ENCODE data around the gene GRWD1.

Gene GRWD1

DNA sequence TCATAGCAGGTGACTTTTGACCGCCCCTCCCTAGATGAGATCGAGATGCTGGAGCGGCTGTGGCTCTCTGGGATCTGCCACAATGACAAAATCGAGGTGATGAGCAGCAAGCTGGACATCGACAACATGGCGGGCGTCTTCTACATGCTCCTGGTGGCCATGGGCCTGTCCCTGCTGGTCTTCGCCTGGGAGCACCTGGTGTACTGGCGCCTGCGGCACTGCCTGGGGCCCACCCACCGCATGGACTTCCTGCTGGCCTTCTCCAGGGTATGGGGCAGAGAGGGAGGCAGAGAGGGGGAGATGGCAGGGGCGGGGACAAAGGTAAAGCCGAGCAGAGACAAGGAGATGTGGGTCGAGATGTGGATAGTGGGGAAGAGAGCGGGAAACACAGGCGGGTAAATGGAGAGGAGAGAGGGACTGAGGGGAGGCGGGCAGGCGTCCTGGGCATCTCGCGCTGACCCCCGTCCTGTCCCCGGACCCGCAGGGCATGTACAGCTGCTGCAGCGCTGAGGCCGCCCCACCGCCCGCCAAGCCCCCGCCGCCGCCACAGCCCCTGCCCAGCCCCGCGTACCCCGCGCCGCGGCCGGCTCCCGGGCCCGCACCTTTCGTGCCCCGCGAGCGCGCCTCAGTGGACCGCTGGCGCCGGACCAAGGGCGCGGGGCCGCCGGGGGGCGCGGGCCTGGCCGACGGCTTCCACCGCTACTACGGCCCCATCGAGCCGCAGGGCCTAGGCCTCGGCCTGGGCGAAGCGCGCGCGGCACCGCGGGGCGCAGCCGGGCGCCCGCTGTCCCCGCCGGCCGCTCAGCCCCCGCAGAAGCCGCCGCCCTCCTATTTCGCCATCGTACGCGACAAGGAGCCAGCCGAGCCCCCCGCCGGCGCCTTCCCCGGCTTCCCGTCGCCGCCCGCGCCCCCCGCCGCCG is 3.4 kb upstream of the GRWD1 start:
- ATAC-seq: no peak
- no peak for TF ChIP-seq ESRRG (CRISPR knock-in tag; IDR thresholded peaks at IDR 0.05)

DNA sequence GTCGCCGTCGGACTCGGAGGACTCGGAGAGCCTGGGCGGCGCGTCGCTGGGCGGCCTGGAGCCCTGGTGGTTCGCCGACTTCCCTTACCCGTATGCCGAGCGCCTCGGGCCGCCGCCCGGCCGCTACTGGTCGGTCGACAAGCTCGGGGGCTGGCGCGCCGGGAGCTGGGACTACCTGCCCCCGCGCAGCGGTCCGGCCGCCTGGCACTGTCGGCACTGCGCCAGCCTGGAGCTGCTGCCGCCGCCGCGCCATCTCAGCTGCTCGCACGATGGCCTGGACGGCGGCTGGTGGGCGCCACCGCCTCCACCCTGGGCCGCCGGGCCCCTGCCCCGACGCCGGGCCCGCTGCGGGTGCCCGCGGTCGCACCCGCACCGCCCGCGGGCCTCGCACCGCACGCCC is 2.5 kb upstream of the GRWD1 start:
- ATAC-seq: no peak
- TF ChIP-seq, protein P1, sequence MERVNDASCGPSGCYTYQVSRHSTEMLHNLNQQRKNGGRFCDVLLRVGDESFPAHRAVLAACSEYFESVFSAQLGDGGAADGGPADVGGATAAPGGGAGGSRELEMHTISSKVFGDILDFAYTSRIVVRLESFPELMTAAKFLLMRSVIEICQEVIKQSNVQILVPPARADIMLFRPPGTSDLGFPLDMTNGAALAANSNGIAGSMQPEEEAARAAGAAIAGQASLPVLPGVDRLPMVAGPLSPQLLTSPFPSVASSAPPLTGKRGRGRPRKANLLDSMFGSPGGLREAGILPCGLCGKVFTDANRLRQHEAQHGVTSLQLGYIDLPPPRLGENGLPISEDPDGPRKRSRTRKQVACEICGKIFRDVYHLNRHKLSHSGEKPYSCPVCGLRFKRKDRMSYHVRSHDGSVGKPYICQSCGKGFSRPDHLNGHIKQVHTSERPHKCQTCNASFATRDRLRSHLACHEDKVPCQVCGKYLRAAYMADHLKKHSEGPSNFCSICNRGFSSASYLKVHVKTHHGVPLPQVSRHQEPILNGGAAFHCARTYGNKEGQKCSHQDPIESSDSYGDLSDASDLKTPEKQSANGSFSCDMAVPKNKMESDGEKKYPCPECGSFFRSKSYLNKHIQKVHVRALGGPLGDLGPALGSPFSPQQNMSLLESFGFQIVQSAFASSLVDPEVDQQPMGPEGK (CRISPR knock-in tag; IDR thresholded peaks at IDR 0.05; ENCODE audit: borderline replicate concordance): no peak
- TF ChIP-seq ZNF70 (CRISPR knock-in tag; IDR thresholded peaks at IDR 0.05) (no peak), GLIS3 (CRISPR knock-in tag; IDR thresholded peaks at IDR 0.05) (no peak), TOX (CRISPR knock-in tag; IDR thresholded peaks at IDR 0.05; ENCODE audit: borderline replicate concordance) (no peak), CSDC2 (CRISPR knock-in tag; IDR thresholded peaks at IDR 0.05) (no peak), BACH2 (CRISPR knock-in tag; IDR thresholded peaks at IDR 0.05; ENCODE audit: borderline replicate concordance) (no peak)
- TF ChIP-seq, protein P2, sequence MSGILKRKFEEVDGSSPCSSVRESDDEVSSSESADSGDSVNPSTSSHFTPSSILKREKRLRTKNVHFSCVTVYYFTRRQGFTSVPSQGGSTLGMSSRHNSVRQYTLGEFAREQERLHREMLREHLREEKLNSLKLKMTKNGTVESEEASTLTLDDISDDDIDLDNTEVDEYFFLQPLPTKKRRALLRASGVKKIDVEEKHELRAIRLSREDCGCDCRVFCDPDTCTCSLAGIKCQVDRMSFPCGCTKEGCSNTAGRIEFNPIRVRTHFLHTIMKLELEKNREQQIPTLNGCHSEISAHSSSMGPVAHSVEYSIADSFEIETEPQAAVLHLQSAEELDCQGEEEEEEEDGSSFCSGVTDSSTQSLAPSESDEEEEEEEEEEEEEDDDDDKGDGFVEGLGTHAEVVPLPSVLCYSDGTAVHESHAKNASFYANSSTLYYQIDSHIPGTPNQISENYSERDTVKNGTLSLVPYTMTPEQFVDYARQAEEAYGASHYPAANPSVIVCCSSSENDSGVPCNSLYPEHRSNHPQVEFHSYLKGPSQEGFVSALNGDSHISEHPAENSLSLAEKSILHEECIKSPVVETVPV (CRISPR knock-in tag; IDR thresholded peaks at IDR 0.05): no peak

DNA sequence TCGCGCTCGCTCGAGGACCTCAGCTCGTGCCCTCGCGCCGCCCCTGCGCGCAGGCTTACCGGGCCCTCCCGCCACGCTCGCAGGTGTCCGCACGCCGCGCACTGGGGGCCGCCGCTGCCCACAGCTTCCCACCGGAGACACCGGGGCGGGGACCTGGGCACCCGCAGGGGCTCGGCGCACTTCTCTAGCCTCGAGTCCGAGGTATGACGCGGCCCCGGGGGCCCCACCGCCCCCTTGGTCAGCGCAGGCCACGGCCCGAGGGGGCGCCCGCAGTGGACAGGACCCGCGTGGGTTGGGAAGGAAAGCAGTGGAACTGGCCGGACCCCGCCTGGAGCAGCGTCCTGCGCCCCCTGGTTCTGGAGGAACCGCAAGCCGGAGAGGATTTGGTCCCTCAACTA is 2.1 kb upstream of the GRWD1 start:
- no peak for ATAC-seq
- TF ChIP-seq OSR1 (CRISPR knock-in tag; IDR thresholded peaks at IDR 0.05) (no peak), RARB (CRISPR knock-in tag; IDR thresholded peaks at IDR 0.05) (no peak), PPARA (CRISPR knock-in tag; IDR thresholded peaks at IDR 0.05; ENCODE audit: borderline replicate concordance) (no peak), ZNF70 (CRISPR knock-in tag; IDR thresholded peaks at IDR 0.05) (no peak), ZFP30 (CRISPR knock-in tag; IDR thresholded peaks at IDR 0.05) (no peak), ESRRG (CRISPR knock-in tag; IDR thresholded peaks at IDR 0.05) (no peak), CSDC2 (CRISPR knock-in tag; IDR thresholded peaks at IDR 0.05) (no peak), ZNF8 (CRISPR knock-in tag; IDR thresholded peaks at IDR 0.05) (no peak), TCF4 (CRISPR knock-in tag; IDR thresholded peaks at IDR 0.05; ENCODE audit: borderline replicate concordance) (no peak)
- TF ChIP-seq, protein P3, sequence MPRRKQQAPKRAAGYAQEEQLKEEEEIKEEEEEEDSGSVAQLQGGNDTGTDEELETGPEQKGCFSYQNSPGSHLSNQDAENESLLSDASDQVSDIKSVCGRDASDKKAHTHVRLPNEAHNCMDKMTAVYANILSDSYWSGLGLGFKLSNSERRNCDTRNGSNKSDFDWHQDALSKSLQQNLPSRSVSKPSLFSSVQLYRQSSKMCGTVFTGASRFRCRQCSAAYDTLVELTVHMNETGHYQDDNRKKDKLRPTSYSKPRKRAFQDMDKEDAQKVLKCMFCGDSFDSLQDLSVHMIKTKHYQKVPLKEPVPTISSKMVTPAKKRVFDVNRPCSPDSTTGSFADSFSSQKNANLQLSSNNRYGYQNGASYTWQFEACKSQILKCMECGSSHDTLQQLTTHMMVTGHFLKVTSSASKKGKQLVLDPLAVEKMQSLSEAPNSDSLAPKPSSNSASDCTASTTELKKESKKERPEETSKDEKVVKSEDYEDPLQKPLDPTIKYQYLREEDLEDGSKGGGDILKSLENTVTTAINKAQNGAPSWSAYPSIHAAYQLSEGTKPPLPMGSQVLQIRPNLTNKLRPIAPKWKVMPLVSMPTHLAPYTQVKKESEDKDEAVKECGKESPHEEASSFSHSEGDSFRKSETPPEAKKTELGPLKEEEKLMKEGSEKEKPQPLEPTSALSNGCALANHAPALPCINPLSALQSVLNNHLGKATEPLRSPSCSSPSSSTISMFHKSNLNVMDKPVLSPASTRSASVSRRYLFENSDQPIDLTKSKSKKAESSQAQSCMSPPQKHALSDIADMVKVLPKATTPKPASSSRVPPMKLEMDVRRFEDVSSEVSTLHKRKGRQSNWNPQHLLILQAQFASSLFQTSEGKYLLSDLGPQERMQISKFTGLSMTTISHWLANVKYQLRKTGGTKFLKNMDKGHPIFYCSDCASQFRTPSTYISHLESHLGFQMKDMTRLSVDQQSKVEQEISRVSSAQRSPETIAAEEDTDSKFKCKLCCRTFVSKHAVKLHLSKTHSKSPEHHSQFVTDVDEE (CRISPR knock-in tag; IDR thresholded peaks at IDR 0.05): no peak

DNA sequence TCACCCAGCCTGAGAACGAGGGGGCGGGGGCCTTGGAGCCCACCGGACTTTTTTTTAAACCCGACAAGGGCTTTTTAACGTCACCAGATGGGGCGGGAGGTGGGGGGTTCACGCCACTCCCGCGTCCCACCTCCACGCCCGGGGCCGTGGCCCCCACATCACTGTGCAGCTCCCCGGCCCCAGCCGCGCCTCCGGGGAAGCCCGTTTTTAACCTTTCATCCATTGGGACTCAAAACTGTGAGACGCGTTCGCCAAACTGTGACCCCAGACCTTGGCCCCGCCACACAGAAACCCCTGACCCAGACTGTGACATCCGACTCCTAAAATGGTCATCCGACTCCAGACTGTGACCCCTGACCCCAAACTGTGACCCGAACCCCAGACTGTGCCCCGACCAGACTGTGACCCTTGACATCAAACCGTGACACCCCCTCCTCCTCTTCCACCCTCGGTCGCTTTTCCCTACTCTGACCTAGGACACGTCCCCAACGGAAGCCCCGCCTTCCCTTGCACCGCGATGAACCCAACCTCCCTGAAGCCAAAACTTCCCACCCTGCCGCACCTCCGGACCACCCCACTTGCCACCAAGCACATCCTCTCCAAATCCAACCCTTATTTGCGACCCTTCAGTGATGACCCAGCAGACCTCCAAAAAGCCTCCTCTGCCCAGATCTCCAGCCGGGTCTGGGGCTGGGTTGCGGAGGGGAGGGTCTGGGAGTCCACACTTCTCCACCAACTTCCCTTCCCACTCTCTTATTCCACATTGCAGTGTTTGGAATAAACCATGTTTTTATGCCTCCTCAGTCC is 1.5 kb upstream of the GRWD1 start:
- ATAC-seq: peak; percentile 5; the same call in 2 of the 3 replicates
- TF ChIP-seq SNAI2 (CRISPR knock-in tag; IDR thresholded peaks at IDR 0.05) (no peak), ZNF8 (CRISPR knock-in tag; IDR thresholded peaks at IDR 0.05) (no peak), ESRRG (CRISPR knock-in tag; IDR thresholded peaks at IDR 0.05) (no peak), ZNF565 (CRISPR knock-in tag; conservative IDR thresholded peaks at IDR 0.05; ENCODE audit: low read depth) (no peak), ZC3H10 (CRISPR knock-in tag; IDR thresholded peaks at IDR 0.05) (no peak)
- TF ChIP-seq, protein P2 (CRISPR knock-in tag; IDR thresholded peaks at IDR 0.05): no peak
- TF ChIP-seq, protein P3 (CRISPR knock-in tag; IDR thresholded peaks at IDR 0.05): no peak

Data from SK-N-SH treated with all-trans-retinoic acid at 6 μM for 48 hours (cell line).